Airway epithelial cell (primary cell): ENCODE results near the gene ASB13. TPM values are rescaled to one million over a fixed set of nuclear protein-coding genes. Genes with fewer than 3 reads are reported as not detected.

Experiments
- total RNA-seq: library from RNA; depleted of rRNA; stranded (reverse); fragments of >200 nt; gene quantifications from 2 replicates; pipeline ENCODE4 v1.2.3, GENCODE V29; 2015

The ASB13 gene
- total RNA-seq, result 19.0 and 24.2 TPM in 2 replicates

GRCh38 chr10:5666008-5666840 lies at the start of gene ASB13:
Gene ASB13 (minus strand): TSS chr10:5666595. CDS start chr10:5666551, 44 bp downstream.

GRCh38 chr10:5684318-5684970 lies 18.0 kb upstream of the ASB13 start, which contains the start of gene TASOR2:
Gene TASOR2 (plus strand): TSS chr10:5684838. CDS start chr10:5720643, 35,805 bp downstream.

Other genes starting within 250 kb of the ASB13 start
- gene CALML5, start 167.0 kb downstream of the ASB13 start, total RNA-seq, result 36.7 and 51.7 TPM in 2 replicates
- gene CALML3, start 141.6 kb downstream of the ASB13 start, total RNA-seq, result 7.7 and 9.0 TPM in 2 replicates
- gene TASOR2, start 18.2 kb upstream of the ASB13 start, total RNA-seq, result 24.3 and 34.3 TPM in 2 replicates
- 275 and 338 TPM in 2 replicates for gene GDI2, start 146.8 kb upstream of the ASB13 start, total RNA-seq
- gene ANKRD16, start 223.3 kb upstream of the ASB13 start, total RNA-seq, result 11.1 and 14.9 TPM in 2 replicates
- gene FBH1, start 223.6 kb upstream of the ASB13 start, total RNA-seq, result 54.0 and 62.8 TPM in 2 replicates